GM19467 (cell line): ENCODE results near the gene GDPGP1.

Experiments used
- ATAC-seq: cut with Tn5 transposase; IDR thresholded peaks from one replicate; pipeline ENCODE4 v1.9.1; 2021; ENCODE audit warnings: mild to moderate bottlenecking, moderate library complexity; ENCODE audit not compliant: unreplicated experiment

The GDPGP1 gene

DNA sequence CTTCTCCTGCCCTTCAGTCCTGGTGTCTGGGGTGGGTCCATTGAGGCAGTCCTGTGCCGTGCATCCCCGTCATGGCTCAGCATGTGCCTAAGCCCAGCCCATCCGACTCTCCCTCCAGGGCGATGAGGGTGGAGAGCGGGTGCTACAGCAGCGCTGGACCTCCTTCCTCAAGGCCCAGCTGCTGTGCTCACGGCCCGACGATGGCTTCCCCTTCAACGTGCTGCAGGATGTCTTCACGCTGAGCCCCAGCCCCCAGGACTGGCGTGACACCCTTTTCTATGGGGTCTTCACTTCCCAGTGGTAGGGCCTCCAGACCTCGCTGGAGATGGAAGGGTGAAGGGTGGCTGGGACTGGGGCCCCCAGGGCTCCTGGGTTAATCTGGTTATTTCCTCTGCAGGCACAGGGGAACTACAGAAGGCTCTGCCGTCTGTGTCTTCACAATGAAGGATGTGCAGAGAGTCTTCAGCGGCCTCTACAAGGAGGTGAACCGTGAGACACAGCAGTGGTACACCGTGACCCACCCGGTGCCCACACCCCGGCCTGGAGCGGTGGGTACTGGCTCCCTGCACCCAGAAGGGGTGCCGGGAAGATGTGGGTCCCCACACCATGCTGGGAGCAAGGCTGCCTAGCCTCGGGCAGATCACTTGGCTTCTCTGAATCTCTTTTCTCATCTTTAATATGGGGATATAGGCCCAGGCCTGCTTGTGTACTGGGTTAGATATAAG, 10.4 kb upstream of the GDPGP1 start:
- no peak for ATAC-seq

DNA sequence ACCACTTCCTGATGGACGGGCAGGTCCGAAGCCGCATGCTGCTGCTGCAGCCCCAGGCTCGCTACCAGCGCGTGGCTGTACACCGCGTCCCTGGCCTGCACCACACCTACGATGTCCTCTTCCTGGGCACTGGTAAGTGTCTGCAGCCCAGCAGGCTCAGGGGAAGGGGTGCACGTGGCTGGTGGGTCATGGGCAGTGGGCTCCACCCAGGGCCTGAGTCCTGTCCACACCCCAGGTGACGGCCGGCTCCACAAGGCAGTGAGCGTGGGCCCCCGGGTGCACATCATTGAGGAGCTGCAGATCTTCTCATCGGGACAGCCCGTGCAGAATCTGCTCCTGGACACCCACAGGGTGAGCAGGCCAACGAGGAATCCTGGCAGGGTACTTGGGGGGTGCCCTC, 9.0 kb upstream of the GDPGP1 start:
- no peak for ATAC-seq

GRCh38 chr15:90225504-90226234, 8.3 kb upstream of the GDPGP1 start:
- no peak for ATAC-seq

GRCh38 chr15:90227336-90227735, 6.7 kb upstream of the GDPGP1 start:
- no peak for ATAC-seq

DNA sequence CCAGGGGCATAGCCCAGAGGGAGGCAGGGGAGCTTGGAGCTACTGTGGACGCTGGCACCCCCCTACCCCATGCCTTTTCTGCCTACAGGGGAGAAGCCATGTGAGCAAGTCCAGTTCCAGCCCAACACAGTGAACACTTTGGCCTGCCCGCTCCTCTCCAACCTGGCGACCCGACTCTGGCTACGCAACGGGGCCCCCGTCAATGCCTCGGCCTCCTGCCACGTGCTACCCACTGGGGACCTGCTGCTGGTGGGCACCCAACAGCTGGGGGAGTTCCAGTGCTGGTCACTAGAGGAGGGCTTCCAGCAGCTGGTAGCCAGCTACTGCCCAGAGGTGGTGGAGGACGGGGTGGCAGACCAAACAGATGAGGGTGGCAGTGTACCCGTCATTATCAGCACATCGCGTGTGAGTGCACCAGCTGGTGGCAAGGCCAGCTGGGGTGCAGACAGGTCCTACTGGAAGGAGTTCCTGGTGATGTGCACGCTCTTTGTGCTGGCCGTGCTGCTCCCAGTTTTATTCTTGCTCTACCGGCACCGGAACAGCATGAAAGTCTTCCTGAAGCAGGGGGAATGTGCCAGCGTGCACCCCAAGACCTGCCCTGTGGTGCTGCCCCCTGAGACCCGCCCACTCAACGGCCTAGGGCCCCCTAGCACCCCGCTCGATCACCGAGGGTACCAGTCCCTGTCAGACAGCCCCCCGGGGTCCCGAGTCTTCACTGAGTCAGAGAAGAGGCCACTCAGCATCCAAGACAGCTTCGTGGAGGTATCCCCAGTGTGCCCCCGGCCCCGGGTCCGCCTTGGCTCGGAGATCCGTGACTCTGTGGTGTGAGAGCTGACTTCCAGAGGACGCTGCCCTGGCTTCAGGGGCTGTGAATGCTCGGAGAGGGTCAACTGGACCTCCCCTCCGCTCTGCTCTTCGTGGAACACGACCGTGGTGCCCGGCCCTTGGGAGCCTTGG, 5.9 kb upstream of the GDPGP1 start:
- ATAC-seq: no peak

DNA sequence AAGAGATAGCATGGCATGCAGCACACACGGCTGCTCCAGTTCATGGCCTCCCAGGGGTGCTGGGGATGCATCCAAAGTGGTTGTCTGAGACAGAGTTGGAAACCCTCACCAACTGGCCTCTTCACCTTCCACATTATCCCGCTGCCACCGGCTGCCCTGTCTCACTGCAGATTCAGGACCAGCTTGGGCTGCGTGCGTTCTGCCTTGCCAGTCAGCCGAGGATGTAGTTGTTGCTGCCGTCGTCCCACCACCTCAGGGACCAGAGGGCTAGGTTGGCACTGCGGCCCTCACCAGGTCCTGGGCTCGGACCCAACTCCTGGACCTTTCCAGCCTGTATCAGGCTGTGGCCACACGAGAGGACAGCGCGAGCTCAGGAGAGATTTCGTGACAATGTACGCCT, 5.0 kb upstream of the GDPGP1 start:
- ATAC-seq: no peak

DNA sequence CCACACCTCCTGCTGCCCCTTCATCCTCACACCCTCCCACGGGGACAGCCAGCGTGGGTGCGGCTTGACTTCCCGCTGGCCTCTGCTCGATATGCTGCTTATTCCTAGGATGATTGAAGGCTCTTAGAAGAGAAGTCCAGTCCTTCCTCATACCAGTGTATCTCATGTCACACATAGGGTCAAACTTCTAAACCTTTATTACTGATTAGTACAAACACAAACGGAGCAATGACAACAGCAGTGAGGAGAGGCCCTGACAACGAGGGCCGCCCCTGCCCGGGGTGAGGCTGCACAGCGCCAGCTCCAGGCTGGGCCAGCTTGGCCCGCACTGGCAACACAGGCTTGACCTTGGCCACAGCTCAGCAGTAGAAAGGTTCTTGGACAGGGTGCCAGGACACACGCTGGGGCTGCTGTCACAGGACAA, 3.9 kb upstream of the GDPGP1 start:
- ATAC-seq: no peak

DNA sequence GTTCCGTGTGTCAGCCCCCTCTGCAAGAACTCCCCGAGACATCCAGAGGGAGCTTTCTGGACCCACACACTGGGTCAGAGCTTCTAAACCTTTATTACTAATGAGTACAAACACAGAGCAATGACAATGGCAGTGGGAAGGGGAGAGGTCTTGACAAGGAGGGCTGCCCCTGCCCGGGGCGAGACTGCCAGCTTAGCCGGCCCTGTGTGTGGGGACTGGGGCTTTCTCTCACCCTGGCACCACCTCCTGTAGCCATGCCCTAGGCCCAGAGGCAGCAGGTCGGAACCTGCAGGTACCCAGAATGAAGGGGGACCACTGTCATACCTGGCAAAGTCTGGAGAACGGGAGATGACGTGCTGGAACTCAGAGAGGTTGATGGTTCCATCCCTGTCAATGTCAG, 3.4 kb upstream of the GDPGP1 start:
- no peak for ATAC-seq

- no peak for ATAC-seq
Measured at GRCh38 chr15:90231028-90232017, 2.7 kb upstream of the GDPGP1 start.

DNA sequence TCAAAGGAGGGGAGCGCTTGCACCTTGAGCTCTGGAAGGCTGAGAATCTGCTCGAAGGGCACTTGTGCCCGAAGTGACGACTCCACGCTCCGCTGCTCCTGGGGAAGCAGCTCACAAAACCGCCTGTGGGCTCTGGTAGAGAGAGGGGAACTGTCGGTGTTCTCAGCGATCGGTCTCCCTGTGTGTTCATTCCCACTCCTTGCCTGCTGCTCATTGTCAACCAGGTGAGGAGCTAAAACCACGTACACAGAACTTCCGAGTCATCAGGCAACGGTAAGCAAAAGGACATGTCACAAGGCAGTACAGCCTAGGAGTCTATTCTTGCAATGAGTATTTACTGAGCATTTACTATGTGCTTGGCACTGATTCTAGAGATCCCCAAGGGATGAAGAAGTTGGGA, 1.8 kb upstream of the GDPGP1 start:
- no peak for ATAC-seq

- no peak for ATAC-seq
Measured at GRCh38 chr15:90232941-90233386, 1.0 kb upstream of the GDPGP1 start.

GRCh38 chr15:90233387-90234095, 468 bp upstream of the GDPGP1 start, which contains the start of gene CIB1:
Gene CIB1 (minus strand): TSS chr15:90233941. CDS start chr15:90233885, 56 bp downstream.
- peak; percentile 83 for ATAC-seq

DNA sequence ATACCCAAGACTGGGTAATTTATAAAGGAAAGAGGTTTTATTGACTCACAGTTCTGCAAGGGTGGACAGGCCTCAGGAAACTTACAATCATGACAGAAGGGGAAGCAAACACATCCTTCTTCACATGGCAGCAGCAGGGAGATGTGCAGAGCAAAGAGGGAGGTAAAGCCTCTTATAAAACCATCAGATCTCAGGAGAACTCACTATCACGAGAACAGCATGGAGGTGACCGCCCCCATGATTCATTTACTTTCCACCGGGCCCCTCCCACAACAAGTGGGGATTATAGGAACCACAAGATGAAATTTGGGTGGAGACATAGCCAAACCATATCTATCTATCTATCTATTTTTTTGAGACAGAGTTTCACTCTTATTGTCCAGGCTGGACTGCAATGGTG, 5.4 kb downstream of the GDPGP1 start:
- no peak for ATAC-seq

DNA sequence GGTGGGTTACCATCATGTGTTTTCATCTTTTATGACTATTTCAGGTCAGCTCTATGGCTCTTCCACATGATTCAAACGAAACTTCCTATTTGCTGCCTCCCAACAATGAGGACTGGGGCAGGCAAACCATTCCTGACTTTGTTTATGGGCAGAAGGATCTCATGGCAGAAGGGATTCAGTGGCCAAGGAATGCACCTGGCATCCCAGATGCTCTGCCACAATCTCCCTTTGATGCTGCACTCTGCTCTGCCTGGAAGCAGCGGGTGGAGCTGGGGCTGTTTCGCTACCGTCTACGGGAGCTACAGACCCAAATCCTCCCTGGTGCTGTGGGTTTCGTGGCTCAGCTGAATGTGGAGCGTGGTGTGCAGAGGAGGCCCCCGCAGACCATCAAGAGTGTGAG, 6.8 kb downstream of the GDPGP1 start:
- no peak for ATAC-seq

GRCh38 chr15:90241343-90242192, 7.6 kb downstream of the GDPGP1 start:
- ATAC-seq: no peak

- ATAC-seq: no peak
Measured at GRCh38 chr15:90243943-90244639, 10.1 kb downstream of the GDPGP1 start.

DNA sequence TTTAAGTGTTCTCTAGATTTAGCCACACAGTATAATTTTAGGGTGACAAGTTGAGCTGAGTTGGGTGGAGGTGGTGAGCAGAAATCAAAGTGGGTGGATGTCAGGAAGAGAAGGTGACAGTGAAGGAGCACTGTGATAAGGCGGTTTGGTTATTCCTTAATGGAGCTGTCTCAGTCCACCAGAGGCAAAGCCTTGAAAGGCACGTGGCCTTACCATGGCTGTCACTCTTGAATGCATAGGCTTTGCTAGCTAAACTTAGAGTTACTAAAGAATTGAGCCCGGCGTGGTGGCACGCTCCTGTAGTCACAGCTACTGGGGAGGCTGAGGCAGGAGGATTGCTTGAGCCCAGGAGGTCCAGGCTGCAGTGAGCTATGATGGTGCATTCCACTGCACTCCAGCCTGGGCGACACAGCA, 14.8 kb downstream of the GDPGP1 start:
- no peak for ATAC-seq
